GM12891 (cell line): ENCODE data around the gene TMEM272.

Source experiments
- POLR2AphosphoS5 ChIP-seq: IDR thresholded peaks from 2 replicates; pipeline ENCODE4 v1.6.1; 2011; ENCODE audit warnings: low read depth, low read length, control low read depth
- SPI1 ChIP-seq: IDR thresholded peaks from 2 replicates; pipeline ENCODE4 v1.6.1; 2011; ENCODE audit warnings: low read depth, low read length, control low read depth
- TAF1 ChIP-seq: IDR thresholded peaks from 2 replicates; pipeline ENCODE4 v1.6.1; 2011; ENCODE audit warnings: low read depth, low read length, control low read depth

DNA sequence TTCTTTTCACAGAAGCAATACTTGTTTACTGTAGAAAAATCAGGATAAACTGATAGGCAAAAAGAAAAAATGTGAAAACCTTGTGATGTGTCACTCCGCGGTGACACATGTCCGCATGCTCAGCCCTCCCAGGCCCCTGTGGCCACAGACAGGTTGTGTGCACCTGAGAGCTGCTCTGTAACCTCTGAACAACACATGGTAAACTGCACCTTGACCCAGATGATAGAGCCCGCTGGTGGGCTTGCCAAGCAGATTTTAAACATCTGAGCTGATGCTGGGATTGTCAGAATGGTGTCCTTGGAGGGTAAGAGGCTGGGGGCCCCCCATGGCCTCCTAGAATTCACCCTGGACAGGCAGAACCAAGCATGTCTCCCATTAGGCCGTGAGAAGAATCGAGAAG is 74.8 kb downstream of the TMEM272 start:
- TF ChIP-seq SPI1 (no peak), POLR2AphosphoS5 (no peak), TAF1 (no peak)
